Sciatic nerve (tissue), 2 donors: ENCODE data around the gene SEMA3F. TPM values are rescaled to one million over a fixed set of nuclear protein-coding genes. Genes with fewer than 3 reads are reported as not detected.

Source experiments
- ATAC-seq: fragments of 200-7000 bp; cut with Tn5 transposase; one replicate; pipeline ENCODE4 v1.9.1; 2020; ENCODE audit warnings: mild to moderate bottlenecking, moderate library complexity
- DNase-seq: peaks from one replicate; pipeline ENCODE4 v3.0.0-alpha.2; 2020; ENCODE audit warnings: low spot score
- intact Hi-C: fragments of 100-400 bp; cut with DNase I; formaldehyde crosslinking; loops from one replicate; pipeline ENCODE4 v1.14.2; 2022
- total RNA-seq: library from RNA; stranded (reverse); fragmentation: NEBNext Ultra II Directional; extraction: Animal tissue kit (Norgen Biotek cat#: 25700); gene quantifications from one replicate; pipeline ENCODE4 v1.2.1, GENCODE V29; 2021
- donor health status: DM: no; HTN: no; CAD: no.
- donor health status: DM: no; HTN: no; CAD: no.

Gene SEMA3F
- total RNA-seq, 1 donor from 2014 or later, result 29.3 TPM

DNA sequence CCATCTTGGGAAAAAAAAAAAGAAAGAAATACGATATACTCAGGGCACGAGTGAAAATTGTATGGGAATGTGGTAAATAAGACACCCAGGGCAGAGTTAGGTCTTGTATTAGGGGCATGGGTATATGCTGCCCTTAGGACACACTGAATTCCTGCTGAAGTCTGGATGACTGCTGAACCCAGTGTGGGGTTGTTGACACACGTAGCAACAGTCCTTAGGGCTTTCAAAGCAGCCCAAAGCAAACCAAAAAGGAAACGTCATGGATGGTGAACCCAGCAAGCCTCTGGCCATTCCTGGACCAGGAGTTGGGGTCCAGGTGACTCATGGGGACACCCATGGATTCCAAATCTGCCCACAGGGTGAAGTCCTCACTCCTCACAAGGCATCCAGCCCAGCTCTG lies 27.1 kb upstream of the SEMA3F start:
- DNase-seq, result no peak
- intact Hi-C loops, result no loop called here
- ATAC-seq, result no peak

GRCh38 chr3:50130436-50130835 lies 24.7 kb upstream of the SEMA3F start:
- no peak for DNase-seq
- intact Hi-C loops, result no loop called here
- ATAC-seq, result no peak

DNA sequence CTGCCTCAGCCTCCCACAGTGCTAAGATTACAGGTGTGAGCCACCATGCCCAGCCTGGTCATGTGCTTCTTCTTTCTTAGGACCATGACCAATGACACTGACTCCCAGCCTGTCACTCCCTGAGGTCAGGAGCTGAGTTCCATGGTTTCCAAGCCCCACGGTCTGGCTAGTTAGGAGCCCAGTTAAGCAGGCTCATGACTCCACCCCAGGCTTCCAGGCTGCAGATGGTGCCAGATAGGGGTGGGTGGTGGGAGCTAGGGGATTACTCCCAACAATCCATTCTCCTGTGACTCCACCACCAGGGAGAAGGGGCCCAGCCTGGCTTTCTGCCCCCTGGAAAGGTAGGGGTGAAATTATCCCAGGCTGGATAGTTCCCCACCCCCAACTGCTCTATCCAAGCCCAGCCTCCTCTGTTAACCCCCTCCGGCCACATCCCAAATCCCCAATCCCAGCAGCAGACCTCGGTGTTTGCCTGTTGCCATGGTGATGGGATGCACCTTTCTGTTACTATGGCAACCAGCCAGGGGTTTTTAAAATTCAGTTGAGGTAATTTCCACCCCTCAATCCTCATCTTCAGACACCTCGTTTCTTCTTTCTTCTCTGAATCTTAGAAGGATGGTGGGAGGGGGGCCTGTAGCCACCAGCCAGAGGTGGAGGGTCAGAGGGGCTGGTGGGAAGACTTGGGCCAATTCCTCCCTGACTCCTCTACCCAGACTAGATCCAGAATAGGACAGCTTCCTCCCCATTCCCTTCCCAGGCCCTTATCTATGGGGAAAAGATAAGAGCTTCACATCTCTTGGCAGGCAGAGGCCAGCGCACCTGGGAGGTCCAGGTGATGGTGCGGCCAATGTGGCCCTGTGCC lies 22.5 kb upstream of the SEMA3F start:
- ATAC-seq (no peak), DNase-seq (no peak)
- intact Hi-C loops, result no loop called here

GRCh38 chr3:50133283-50133615 lies 21.9 kb upstream of the SEMA3F start:
- ATAC-seq, result no peak
- no peak for DNase-seq
- intact Hi-C loops, result no loop called here

DNA sequence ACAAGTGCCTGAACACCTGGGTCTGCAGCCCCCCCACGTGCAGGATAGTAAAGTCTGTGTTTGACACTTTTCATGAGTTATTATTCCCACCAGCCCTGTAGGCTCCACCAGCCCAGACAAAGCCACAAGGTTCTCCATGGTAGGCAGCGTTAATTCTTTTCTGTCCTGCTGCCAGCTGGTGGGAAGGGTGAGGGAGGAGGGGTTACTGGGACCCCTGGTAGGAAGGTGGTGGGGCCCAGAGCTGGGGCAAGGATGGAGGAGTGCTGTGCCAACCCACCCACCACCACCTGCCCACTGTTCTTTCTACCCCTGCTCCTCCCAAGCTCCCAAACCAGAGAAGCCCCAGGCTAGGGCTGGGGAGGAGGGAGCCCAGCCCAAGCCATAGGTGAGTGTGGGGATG lies 20.8 kb upstream of the SEMA3F start:
- DNase-seq (no peak), ATAC-seq (no peak)
- intact Hi-C loops, result no loop called here

- ATAC-seq, result no peak
- intact Hi-C loops, result no loop called here
- no peak for DNase-seq
These were observed 19.2 kb upstream of the SEMA3F start for GRCh38 chr3:50135964-50136363.

DNA sequence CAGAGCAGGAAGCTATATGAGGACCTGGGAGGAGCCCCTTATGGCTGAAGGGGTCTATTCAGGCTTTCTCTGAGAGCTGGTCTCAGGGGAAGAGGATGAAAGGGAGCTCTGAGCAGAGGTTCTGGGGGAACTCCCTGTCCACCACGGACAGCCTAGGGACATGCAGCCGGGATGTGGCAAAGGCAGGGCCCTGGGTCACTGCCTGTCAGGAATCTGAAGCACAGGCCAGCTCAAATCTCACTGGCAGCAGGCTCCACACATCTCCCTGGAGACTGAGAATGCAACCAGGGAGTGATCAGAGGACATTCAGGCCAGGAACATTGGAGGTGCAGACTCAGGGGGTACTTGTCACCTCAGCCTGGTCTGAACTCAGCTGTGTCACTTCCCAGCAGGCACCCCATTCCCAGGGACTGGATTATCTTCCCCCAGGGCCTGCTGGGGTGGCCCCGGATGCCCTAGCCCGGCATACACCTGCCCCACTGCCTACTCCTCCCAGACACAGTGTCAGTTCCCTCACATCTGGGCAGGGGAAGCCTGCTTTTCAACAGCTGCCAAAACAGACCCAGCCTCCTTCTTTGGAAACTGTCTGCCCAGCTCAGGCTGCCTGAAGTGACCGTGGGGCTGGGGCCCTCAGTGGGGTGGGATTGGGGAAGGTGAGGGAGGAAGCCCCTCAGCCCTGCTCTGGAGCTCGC lies 18.3 kb upstream of the SEMA3F start:
- ATAC-seq (no peak), DNase-seq (no peak)
- intact Hi-C loops, result no loop called here

DNA sequence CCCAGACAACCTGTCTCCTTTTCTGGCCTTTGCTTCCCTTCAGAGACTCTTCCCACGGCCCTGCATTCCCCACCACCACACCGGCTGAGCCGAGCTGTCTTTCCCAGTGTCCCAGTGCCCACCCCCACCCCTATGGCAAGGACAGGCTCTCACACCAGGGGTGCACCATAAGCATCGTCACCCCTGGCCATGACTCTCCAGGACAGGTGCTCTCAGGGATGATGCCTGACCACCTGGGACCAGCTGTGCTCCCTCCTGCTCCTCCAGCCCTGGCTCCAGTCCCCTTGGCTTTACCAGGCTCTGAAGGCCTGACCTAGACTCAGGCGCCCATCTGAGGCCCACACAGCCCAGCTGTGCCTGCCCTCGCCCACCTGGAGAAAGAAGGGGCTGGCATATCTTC lies 17.6 kb upstream of the SEMA3F start:
- no peak for DNase-seq
- ATAC-seq, result no peak
- intact Hi-C loops, result no loop called here

GRCh38 chr3:50138266-50139200 lies 16.6 kb upstream of the SEMA3F start:
- intact Hi-C loops, result no loop called here
- ATAC-seq, result no peak

DNA sequence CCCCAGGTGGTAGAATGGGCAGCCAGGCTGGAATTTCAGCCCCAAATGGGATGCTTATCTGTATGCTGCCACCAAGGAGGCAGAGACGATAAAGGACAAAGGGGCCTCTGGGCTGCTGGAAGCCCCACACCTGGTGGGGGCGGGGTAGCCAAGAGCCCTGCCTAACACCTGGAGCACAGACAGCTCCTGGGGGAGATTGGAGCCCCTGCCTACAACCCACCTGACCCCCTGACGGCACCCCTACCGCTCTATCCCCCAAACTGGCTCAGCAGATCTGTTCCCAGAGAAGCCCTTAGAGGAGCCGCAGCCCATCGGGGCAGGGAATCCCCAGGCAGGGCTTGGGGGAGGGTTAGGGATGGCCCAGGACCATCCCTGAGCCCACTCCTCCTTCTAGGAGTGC lies 15.8 kb upstream of the SEMA3F start:
- no peak for ATAC-seq

More at GRCh38 chr3:50138266-50139200, 16.6 kb upstream of the SEMA3F start:
- DNase-seq, result no peak

DNA sequence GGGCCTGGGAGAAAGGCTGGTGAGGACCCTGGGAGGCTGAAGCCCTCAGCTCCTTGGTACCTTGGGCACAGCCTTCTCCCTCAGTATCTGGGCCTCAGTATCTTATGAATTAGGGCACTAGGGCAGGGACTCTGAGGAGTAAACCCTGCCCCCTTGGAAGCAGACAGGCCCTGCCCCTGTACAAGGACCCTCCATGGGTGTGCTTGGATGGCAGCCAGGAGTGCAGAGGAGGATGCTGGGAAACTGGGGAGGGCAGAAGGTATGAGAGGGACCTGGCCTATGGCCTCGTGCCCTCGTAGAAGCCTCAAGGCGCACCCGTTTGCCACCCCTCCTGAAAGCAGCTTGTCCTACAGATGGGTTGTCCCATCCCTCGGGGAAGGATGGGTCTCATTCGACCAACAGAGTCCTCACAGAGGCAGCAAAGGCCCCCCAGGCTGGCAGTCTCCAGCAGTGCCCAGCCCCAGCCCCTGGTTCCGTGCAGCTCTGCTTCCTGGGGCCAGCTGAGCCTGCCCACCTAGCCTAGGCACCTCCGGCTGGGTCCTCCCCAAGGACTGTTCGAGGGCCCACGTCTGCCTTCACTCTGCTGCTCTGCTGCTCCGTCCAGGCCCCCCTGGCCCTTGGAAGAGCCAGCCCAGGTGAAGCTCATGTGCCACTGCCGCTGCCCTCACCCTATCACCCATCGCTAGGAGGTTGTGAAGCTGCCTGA lies 15.3 kb upstream of the SEMA3F start:
- intact Hi-C loops, result no loop called here
- no peak for ATAC-seq
- no peak for DNase-seq

More for the DNA sequence above, 15.8 kb upstream of the SEMA3F start:
- no peak for DNase-seq
- intact Hi-C loops, result no loop called here

DNA sequence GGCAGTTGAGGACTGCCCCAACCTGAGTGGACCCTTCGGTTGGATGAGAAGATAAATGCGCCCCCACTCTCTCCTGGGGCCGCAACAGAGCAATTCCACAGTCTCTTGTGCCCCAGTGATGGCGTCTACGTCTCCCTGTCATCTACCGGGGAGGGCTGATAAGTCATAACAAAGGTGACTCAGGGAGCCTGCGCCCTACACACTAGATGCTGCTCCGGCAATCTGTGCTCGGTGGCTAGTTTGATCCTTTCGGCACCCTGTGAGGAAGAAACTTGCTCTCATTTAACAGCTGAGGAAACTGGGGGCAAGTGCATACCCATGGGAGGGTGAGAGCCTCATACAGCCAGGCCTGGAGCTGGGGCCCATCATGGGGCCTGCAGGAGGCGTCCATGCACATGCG lies 14.1 kb upstream of the SEMA3F start:
- DNase-seq (no peak), ATAC-seq (no peak)
- intact Hi-C loops, result no loop called here

DNA sequence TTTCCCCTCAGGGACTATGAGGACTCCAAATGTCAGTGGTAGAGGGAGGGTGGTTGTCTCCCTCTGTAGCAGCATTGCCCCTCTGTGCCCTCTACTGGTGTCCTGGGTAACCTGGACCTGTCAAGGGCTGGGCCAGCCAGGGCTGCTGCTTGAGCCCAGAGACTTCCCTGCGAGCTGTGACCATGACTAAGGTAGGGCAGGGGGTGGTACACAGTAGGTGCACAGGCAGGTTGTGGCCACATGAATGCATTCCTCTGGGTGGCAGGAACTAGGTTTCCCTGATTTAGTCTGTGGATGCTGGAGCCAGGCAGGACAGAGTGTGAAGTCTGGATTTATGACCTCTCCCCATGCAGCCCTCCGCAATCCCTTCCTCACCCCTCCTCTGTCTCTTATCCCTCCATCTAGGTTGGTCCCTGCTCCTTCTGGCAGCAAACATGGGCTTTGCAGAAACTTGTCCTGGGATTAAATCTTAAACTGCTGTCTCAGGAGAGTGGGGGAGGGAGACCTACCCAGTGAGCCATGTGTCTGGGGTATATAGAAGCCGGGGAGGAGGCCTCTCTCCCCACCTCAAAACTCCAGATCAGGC lies 8.7 kb upstream of the SEMA3F start:
- intact Hi-C loops, result no loop called here
- DNase-seq, result no peak
- ATAC-seq, result no peak

DNA sequence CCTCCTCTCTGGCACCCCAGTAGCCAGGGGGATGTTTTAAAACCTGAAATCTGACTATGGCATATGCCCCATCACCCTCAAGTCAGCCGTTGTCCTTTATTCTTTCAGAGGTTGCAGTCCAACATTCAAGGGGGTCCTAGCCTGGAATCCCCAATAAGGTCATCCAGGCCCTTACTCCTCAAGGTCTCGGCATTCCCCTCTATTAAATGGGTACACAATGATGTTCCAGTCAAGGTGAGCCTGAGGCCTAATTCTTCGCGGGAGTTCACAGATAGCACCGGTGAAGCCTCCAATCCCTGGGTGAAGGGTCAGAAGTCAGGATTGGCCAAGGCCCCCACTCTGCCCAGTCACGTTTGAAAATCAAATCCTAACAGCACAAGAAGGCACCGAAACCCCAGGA lies 8.1 kb upstream of the SEMA3F start:
- no peak for ATAC-seq
- DNase-seq, result no peak
- intact Hi-C loops, result no loop called here

- no peak for ATAC-seq
- DNase-seq, result no peak
- intact Hi-C loops, result no loop called here
These were observed 7.7 kb upstream of the SEMA3F start for GRCh38 chr3:50147447-50147846.

DNA sequence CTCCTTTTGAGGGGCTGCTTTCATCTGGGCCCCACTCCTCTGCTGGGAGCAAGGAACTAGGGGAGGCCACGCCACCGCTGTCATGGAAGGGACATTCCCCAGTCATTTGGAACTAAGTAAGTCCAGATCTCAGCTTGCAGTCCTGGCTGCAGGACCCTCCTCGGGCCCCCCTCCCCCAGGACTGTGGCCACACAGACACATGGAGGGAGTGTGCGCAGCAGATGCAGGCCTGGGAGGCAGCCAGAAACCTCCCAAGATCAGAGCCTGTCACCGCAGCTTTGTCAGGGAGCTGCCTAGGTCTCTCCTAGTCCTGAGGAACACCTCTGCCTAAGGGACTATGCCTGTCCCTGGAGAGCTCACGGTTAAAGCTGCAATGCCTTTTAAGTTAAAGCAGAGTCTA lies 7.3 kb upstream of the SEMA3F start:
- ATAC-seq, result no peak
- intact Hi-C loops, result no loop called here
- DNase-seq, result no peak

- intact Hi-C loops, result no loop called here
- ATAC-seq (no peak), DNase-seq (no peak)
These were observed 4.7 kb upstream of the SEMA3F start for GRCh38 chr3:50150404-50150750.

DNA sequence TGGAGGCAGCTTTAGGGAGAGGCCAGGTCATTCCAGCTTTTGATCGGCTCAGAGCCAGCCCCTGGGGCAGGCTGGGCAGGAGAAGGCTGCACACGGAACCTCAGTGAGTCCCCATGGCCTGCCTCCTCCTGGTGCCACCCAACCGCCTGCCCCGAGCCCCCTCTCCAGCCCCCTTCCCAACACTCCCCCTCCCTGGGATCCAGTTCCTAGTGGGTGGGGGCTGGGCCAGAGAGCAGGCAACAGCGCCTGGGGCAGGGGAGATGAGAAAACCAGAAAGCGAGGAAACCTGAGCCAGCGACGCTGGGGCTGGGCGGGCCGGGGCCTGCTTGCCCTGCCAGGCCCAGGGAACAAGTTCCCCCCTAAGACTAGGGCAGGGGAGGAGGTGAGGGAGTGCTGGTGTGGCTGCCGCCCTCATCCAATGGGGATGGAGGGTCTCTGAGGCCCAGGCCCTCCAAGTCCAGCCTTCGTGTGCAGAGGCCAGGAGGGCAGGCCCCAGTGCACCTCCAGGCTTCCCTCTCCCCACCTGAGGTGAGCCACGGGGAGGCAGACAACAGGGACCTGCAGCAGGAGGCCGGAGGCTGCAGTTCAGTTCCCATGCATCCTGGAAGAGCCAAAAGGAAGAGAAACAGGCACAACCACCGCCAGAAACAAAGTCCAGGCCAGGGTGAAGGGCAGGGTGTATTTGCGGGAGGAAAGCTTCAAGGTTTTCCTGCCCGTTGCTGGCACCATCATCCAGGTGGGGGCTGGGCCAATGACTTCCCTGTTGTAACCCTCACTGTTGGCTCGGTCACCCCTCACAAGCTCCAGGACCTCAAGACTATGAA lies 4.0 kb upstream of the SEMA3F start:
- intact Hi-C loops, result no loop called here
- no peak for ATAC-seq
- DNase-seq, result no peak
